Astrocyte of the spinal cord (primary cell): ENCODE measurements around the gene TRPM5.

Experiments
- DNase-seq: peaks from one replicate; pipeline ENCODE4 v3.0.0; 2011; ENCODE audit warnings: low read depth, low spot score
- H3K4me3 ChIP-seq: 2 replicates; pipeline ENCODE4 v1.5.1; 2011; ENCODE audit warnings: low read depth, mild to moderate bottlenecking, low read length, moderate library complexity
- CTCF ChIP-seq: IDR thresholded peaks from 2 replicates; pipeline ENCODE4 v1.5.1; 2012; ENCODE audit warnings: low read depth, mild to moderate bottlenecking, low read length, inconsistent platforms
- in situ Hi-C: cut with HindIII; loops from 2 replicates; pipeline ENCODE4 v1.10.0; 2017; ENCODE audit warnings: low sequenced_read_pairs

Gene TRPM5

GRCh38 chr11:2432171-2432621 is 12.1 kb downstream of the TRPM5 start:
- no peak for TF ChIP-seq CTCF
- in situ Hi-C loops = no loop called here
- no peak overlapping the region for H3K4me3 ChIP-seq
- no peak for DNase-seq

- H3K4me3 ChIP-seq = no peak overlapping the region
- DNase-seq = no peak
Measured at GRCh38 chr11:2431395-2431794, 12.9 kb downstream of the TRPM5 start.

GRCh38 chr11:2428322-2428795 is 16.0 kb downstream of the TRPM5 start:
- peak; percentile 5 for DNase-seq
- no peak overlapping the region for H3K4me3 ChIP-seq
- TF ChIP-seq CTCF = peak; percentile 83
- in situ Hi-C loops = no loop called here

More at GRCh38 chr11:2431395-2431794, 12.9 kb downstream of the TRPM5 start:
- in situ Hi-C loops = no loop called here
- no peak for TF ChIP-seq CTCF

- TF ChIP-seq CTCF = no peak
- DNase-seq = no peak
- no peak overlapping the region for H3K4me3 ChIP-seq
- in situ Hi-C loops = no loop called here
Measured at GRCh38 chr11:2427721-2428321, 16.5 kb downstream of the TRPM5 start.

GRCh38 chr11:2426826-2427521 is 17.3 kb downstream of the TRPM5 start:
- DNase-seq = no peak
- no peak for TF ChIP-seq CTCF
- in situ Hi-C loops = no loop called here
- H3K4me3 ChIP-seq = no peak overlapping the region

- H3K4me3 ChIP-seq = no peak overlapping the region
- in situ Hi-C loops = no loop called here
- no peak for DNase-seq
- TF ChIP-seq CTCF = no peak
Measured at GRCh38 chr11:2426221-2426620, 18.1 kb downstream of the TRPM5 start.
